Stomach (tissue), 4 donors: ENCODE data around the gene RGS9BP.

ENCODE experiments used
- CTCF ChIP-seq, 7 experiments: fragments of 450-650 bp in 4 of 7; fragments of 200-600 bp in 3 of 7; sonication (generic) in 3 of 7; IDR thresholded peaks; one replicate each; pipeline ENCODE4 v1.5.1; 2016 to 2019; ENCODE audit warnings: antibody characterized with exemption in 7 of 7, control low read depth in 2 of 7, mild to moderate bottlenecking in 1 of 7
- POLR2A ChIP-seq, 4 donors: fragments of 450-650 bp; IDR thresholded peaks; one replicate each; pipeline ENCODE4 v1.6.1; 2016; ENCODE audit warnings: antibody characterized with exemption in 4 of 4, control low read depth in 2 of 4, mild to moderate bottlenecking in 1 of 4, moderate library complexity in 1 of 4
- POLR2AphosphoS5 ChIP-seq, 3 donors: sonication (generic); formaldehyde crosslinking; IDR thresholded peaks; one replicate each; pipeline ENCODE4 v1.6.1; 2016; ENCODE audit warnings: antibody characterized with exemption in 3 of 3

GRCh38 chr19:32692727-32693061 lies 17.0 kb downstream of the RGS9BP start:
- TF ChIP-seq CTCF (IDR thresholded peaks at IDR 0.05) = no peak
- no peak for TF ChIP-seq POLR2A (IDR thresholded peaks at IDR 0.05)
- TF ChIP-seq POLR2AphosphoS5 (IDR thresholded peaks at IDR 0.05) = no peak
